ENCODE results near the gene XBP1.
"Not testable (repeated sequence)": the region's sequence is repeated elsewhere in the genome, so short reads cannot be mapped to it uniquely, and the experiment has no call there.

The XBP1 gene

DNA sequence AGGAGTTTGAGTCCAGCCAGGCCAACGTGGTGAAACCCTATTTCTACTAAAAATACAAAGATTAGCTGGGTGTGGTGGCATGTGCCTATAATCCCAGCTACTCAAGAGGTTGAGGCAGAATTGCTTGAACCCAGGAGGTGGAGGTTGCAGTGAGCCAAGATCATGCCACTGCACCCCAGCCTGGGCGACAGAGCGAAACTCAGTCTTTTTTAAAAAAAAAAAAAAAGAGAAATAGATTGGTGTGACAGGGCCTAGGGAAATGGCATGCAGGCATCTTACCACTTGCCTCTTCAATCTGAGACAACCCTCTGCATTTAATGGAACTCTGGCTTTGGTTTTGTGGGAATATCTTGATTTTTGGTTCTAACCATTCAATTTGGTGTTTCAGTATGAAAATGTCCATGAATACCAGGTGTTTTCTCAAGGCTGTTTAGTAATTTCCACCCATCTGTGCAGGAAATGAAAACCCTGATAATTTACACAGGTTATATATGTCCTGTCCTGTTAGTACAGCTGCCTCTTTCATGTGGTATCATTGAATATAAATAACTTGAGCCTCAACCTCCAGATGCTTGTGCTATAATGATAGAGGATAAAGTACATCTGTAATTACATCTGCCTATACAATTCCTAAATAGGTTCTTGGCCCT is 8.4 kb downstream of the XBP1 start:
- no peak for DNase-seq (ENCODE audit: low read depth)

DNA sequence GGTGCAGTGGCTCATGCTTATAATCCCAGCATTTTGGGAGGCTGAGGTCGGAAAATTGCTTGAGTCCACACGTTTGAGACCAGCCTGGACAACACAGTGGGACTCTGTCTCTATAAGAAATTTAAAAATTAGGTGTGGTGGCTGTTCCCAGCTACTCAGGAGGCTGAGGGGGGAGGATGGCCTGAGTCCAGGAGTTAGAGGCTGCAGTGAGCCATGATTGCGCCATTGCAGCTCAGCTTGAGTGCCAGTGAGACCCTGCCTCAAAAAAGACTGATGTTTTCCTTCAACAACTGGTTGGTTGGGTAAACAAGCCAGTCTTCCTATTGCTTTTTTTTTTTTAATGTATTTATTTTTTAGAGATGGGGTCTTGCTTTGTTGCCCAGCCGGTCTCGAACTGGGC is 9.2 kb downstream of the XBP1 start:
- DNase-seq (ENCODE audit: low read depth) = no peak

DNA sequence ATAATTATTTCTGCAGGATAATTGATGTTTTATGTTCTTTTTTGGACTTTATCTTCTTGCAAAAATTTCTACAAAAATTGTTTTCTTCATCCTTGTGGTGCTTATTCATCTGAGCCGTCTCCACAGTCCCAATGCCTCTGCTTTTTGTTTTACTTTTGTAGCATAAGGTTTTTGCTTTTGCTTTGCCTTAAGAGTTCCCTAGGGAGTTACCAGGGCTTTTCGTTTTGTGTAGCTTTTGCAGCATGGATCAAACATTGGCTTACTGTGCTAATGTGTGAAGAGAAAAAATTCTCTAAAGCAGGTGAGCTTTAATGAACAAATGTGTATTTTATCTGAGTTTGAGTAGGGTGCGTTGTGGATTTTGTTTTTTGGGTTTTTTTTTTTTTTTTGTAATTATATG is 11.8 kb downstream of the XBP1 start:
- no peak for DNase-seq (ENCODE audit: low read depth)

DNA sequence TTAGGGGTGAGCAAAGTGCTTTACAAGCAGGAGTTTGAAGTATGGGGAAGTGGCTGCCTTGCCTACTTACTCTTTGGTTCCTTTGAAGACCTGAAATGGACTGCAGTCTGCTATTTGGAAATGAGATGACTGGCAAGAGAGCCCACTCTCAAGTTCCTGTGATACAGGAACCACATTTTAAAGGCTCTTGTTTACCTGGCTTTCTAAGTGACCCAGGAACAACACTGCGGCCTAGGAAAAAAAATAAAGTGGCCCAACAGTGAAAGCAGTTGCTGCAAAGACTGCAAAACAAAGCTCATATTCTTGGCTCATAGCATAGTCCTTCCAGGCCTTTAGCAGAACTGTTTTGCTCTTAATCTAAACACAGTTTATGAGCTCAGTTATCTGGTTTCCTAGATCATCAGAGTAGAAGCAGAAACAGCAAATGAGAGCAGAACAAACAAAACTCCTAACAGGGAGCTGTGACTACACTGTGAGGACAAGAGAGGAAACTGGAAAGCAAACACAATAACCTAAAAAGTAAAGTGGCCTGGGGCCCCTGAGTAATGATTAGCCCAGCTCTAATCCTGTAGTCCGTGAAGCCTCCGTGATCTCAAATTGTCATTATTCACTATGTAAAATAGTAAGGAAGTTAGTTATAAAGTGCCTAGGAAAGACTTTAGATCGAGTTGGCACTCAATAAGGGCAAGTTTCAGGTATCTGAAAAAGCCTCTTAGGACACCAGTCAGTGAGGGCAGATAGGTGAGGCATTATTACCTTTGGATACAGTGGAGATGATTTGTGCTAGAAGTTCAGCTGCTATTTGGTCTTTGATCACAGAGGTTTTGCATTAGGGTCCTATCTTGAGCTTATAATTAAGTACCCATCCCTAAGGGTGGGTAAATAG is 16.3 kb downstream of the XBP1 start:
- no peak for DNase-seq (ENCODE audit: low read depth)

DNA sequence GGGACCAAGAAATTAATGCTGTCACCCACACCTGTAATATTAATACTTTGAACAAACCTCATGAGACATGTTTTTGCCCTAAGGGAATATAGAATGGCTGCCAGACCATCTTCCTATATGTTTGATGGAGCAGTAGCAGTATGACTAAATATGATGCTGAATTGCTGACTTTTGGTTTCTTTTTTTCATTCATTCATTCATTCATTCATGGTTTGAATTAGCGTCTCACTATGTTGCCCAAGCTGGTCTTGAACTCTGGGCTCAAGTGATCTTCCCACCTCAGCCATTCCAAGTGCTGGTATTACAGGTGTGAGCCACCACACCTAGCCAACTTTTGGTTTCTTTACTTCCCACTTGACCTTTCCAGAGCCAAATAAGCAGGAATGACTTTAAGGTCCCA is 20.1 kb downstream of the XBP1 start:
- DNase-seq (ENCODE audit: low read depth) = no peak

DNA sequence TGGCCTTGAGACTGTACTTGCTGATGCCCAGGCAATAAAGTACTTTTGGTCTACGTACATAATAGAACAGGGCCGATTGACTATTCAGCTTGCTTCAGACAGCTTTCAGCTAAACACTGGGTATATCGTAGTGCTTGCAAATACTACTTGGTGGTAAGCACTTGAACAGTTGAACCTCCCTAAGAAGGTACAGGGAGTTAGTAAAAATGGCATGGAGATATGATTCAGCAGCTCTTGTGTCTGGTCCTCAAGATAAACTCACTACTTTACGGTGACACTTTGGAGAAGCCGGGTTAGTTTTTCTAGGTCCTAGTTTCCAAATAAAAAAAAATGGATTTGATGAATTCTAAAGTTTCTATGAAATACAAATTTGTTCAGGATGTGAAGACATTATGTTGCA is 20.5 kb downstream of the XBP1 start:
- no peak for DNase-seq (ENCODE audit: low read depth)

DNA sequence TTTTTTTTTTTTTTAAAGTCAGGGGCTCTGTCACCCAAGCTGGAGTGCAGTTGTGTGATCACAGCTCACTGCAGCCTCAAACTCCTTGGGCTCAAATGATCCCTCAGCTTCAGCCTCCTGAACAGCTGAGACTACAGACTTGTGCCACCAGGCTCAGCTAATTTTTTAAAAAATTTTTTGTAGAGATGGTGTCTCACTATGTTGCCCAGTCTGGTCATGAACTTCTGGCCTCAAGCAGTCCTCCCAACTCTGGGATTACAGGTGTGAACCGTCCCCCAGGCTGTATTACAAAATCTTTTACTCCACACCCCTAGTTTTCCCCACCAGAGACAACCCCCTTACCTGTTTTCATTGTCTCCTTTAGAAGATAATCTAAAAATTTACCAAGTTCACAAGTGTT is 26.0 kb downstream of the XBP1 start:
- no peak for DNase-seq (ENCODE audit: low read depth)

DNA sequence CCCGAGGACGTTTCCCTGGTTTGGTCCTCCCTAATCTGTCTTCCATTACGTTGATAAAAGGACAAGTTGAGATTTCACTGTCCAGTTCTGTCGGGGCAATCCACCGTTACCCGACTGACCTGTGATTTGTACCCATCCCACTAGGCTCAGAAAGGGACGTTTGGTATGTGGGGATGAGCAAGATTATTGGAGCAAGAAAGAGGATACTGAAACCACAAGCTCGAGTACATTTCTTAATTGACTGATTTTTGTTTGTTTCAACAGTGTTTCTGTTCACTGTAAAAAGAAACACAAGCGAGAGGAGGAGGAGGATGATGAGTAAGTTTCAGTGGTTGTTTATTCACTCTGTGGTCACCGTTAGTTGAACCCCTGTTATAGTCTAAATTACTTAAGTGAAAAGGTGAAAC is 26.9 kb downstream of the XBP1 start:
- DNase-seq (ENCODE audit: low read depth) = peak; percentile 76

DNA sequence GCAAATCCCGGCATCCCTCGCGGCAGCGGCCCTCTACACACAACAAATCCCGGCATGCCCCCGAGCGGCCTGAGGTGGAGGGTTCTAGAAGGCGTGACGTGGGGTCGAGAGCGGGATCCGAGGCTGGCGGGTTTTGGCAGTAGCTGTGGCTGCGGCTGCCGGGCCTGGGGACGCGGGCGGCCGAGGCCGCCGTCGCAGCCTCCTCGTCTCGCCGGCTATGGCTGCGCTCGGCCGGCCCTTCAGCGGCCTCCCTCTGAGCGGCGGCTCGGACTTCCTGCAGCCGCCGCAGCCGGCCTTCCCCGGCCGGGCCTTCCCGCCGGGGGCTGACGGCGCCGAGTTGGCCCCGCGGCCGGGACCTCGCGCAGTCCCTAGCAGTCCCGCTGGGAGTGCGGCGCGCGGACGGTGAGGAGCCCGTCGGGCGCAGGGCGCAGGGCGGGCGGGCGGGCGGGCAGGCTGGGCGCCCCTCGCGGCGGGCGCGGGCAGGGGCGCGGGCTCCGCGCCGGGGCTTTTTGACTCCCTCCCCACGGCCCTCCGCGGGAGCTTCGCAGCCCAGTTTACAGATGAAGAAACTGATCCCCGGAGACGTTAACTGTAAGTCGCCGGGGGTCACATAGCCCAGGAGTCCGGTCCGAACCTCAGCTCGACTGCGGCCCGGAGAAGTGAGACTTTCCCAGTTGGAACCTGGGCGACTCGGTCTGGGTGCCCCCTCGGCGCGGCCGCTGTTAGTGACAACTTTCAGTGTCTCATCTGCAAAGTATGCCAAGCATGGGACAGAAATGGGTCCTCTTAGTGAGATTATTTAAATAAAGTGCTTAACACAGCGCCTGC is 27.5 kb downstream of the XBP1 start, which contains the start of gene CCDC117:
CCDC117 (plus strand) TSS at position 63 of the 828 bp plus-strand sequence; CDS start at position 218, 155 bp downstream.
- peak; percentile 97 for DNase-seq (ENCODE audit: low read depth)

DNA sequence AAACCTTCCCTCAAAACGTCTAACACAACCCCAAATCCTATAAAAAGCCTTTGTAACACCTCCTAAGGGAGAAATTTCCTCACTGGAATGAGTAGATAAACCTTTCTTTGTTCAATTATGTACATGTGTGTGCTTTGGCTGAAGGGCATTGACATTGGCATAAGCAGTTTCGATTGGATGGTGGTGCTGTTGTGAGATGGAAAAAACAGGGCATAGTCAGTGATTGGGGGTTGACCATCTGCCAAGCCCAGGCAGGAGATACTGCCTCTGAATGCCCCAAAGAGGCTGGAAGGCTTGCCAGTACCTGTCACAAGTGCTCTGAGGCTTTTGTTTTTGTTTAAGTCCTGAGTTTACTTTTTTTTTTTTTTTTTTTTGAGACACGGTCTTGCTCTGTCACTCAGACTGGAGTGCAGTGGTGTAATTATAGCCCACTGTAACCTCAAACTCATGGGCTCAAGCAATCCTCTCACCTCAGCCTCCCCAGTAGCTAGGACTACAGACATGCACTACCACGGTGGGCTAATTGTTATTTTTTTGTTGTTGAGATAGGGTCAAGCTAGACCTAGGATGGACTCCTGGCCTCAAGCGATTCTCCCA is 29.1 kb downstream of the XBP1 start:
- DNase-seq (ENCODE audit: low read depth) = no peak

DNA sequence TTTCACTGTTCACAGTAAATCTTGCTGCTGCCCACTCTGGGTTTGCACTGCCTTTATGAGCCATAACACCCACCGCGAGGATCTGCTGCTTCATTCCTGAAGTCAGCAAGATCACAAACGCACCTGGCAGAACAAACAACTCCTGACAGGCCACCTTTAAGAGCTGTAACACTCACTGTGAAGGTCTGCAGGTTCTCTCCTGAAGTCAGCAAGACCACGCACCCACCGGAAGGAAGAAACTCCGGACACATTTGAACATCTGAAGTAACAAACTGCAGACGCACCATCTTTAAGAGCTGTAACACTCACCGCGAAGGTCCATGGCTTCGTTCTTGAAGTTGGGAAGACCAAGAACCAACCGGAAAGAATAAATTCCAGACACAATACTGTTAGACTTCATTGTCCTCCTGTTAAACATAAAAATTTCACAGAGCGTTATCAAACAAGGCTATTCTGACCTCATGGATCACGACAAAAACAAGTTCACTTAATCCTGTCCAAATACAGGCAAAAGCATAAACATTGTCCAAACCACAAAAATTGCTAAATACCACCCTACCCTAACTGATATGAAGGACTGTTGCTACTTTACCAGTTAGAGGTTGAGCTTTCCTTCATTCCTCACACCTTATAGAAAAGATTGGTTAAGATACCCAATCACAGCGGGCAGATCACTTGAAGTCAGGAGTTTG is 30.8 kb downstream of the XBP1 start:
- peak; percentile 39 for DNase-seq (ENCODE audit: low read depth)

DNA sequence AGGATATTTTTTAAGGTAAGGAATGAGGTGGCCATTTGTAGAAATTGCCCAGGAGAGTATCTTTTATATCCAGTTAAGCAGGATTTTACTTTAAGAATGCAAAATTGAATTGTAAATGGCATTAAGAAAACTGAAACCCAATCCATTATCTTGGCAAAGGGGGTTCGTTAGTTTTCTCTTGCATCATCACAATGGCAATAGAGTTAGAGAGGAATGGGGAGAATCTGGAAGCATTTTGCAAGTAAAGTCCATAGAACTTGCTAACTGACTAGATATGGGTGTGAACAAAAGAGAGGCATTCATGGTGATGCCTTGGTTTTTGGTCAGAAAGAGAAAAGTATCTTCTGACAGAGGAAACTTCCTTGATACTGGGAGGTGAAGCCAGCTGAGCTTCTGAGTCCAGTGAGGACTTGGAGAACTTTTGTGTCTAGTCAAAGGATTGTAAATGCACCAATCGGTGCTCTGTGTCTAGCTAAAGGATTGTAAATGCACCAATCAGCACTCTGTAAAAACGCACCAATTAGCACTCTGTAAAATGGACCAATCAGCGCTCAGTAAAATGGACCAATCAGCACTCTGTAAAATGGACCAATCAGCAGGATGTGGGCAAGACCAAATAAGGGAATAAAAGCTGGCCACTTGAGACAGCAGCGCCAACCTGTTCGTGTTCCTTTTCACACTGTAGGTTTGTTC is 31.5 kb downstream of the XBP1 start:
- DNase-seq (ENCODE audit: low read depth) = no peak

DNA sequence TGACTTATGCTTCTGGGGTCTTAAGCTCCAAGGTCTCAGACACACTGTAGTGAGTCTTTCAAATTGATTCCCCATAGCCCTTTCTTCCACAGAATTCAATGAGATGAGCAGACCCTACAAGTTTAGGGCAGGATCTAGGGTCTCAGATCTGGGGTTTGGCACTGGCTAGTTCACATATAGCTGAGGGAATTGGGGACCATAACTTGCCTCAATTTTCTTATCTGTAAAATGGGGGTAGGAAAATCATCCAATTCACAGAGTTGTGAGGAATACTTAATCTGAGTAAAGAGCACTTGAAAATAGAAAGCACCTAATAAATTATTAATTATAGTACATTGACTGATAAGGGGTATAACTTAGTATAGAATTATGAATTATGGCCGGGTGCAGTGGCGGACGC is 33.7 kb downstream of the XBP1 start:
- no peak for DNase-seq (ENCODE audit: low read depth)

DNA sequence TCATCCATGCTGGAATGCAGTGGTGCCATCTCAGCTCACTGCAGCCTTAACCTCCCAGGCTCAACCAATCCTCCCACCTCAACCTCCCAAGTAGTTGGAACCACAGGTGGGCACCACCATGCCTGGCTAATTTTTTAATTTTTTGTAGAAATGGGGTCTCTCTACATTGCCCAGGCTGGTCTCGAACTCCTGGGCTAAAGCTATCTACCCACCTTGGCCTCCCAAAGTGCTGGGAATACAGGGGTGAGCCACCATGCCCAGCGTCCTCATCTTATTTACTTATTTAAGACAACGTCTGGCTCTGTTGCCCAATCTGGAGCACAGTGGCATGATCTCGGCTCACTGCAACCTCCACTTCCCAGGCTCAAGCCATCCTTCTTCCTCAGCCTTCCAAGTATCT is 38.4 kb downstream of the XBP1 start:
- not testable (repeated sequence) for DNase-seq (ENCODE audit: low read depth)

DNA sequence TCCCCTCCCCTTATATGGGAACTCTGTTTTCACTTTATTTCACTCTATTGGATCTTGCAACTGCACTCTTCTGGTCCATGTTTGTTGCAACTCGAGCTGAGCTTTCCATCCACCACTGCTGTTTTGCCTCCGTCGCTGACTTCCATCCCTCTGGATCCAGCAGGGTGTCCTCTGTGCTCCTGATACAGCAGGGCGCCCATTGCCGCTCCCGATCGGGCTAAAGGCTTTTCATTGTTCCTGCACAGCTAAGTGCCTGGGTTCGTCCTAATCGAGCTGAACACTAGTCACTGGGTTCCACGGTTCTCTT is 39.0 kb downstream of the XBP1 start:
- DNase-seq (ENCODE audit: low read depth) = no peak

DNA sequence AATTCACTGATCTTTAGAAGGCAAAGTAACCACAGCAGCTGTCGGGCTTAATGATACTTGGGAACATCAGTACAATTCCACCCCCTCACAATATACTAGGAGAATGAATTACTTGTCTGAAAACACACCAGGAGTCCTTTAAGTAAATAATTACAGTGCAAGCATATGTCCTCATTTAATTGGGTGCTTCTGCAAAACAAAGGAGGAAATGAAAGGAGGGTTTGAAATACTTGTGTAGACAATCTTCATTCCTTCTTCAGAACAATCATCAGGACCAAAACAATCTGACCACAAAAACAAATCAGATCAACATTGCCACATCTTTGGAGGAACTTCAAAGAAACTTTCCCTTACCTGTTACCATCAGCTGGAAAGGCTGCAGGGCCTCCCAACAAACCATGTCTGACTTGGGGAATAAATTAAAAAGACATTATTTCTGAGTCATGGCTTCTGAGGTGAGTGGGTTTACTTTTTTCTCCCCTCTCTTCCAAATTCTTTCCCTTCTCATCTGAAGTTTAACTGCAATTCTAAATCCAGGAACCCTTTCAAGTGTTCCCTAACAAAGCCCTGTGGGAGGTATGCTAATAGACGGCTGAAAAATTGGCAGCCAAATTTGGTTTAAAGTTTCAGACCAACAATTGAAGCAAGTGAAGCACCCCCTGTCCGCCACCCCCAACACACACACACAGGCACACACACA is 40.4 kb downstream of the XBP1 start:
- no peak for DNase-seq (ENCODE audit: low read depth)

DNA sequence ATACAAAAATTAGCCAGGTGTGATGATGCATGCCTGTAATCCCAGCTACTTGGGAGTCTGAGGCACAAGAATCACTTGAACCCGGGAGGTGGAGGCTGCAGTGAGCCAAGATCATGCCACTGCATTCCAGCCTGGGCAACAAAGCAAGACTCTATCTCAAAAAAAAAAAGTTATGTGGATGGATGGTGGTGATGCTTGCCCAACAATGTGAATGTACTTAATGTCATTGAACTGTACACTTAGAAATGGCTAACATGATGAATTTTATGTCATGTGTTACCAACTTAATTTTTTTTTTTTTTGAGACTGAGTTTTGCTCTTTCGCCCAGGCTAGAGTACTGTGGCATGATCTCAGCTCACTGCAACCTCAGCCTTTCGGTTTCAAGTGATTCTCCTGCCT is 45.9 kb downstream of the XBP1 start:
- not testable (repeated sequence) for DNase-seq (ENCODE audit: low read depth)

DNA sequence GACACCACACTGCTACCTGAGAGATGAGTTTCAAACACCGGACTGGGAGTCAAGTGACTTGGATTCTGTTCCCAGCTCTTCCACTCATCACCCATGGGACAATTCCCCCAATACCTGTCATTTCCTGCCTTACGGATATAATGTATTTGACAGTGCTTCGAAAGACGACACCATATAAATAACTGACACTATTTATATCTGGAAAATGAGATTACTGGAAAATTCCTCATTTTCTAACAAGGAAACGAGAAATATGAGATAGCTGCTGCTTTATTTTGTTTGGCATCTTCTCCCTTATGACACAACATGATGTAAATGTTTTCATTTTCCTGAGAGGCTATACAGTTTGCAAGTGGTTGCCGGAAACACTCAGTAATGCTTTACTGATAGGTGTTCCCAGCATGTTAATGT is 49.9 kb downstream of the XBP1 start:
- peak; percentile 92 for DNase-seq (ENCODE audit: low read depth)

Measured in iris pigment epithelial cell (primary cell).